ENCODE measurements around the gene TF. TPM values are rescaled to one million over a fixed set of nuclear protein-coding genes. Genes with fewer than 3 reads are reported as not detected.

TF gene
- total RNA-seq, 1 experiment from 2014 or later: 0.09 TPM

DNA sequence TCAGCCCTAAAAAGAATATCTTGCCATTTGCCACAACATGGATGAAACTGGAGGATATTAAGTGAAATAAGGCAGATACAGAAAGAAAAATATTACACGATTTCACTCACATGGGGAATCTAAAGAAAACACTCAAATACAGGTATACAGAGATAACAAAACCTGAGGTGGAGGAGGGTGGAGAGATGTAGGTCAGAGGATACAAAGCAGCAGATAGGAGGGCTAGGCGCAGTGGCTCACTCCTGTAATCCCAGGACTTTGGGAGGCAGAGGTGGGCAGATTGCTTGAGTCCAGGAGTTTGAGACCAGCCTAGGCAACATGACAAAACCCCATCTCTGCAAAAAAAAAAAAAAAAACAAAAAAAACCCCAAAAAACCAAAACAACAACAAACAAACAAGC is 36.3 kb downstream of the TF start:
- Histone ChIP-seq H4K20me1 (ENCODE audit: control insufficient read depth, insufficient read depth, insufficient read length) (no peaks in the 10 kb centered on the region), H3K23me2 (ENCODE audit: insufficient read length, low read depth, low read length, poor library complexity, severe bottlenecking) (no peaks in the 10 kb centered on the region), H3K79me2 (ENCODE audit: insufficient read depth, low read length) (no peaks in the 10 kb centered on the region), H3K56ac (ENCODE audit: insufficient read length, low read depth, low read length) (no peak overlapping the region), H2BK20ac (ENCODE audit: low read depth, low read length, poor library complexity, severe bottlenecking) (no peak overlapping the region), H2BK5ac (ENCODE audit: insufficient read length, low read length) (no peak overlapping the region), H4K8ac (replicated peaks; ENCODE audit: insufficient read length, low read depth, low read length) (no peak overlapping the region), H3T11ph (ENCODE audit: low read length) (no peak overlapping the region), H4K5ac (ENCODE audit: insufficient read length, low read depth, low read length) (no peak overlapping the region), H2AFZ (ENCODE audit: low read length) (no peak overlapping the region), H3K4me1 (ENCODE audit: insufficient read depth, low read length) (no peaks in the 10 kb centered on the region; the same call in 1 of the 2 replicates), H2BK12ac (ENCODE audit: insufficient read length, low read depth, low read length) (no peak overlapping the region), H3K4ac (ENCODE audit: low read depth, low read length) (no peak overlapping the region), H4K91ac (ENCODE audit: insufficient read length, low read depth, low read length) (no peak overlapping the region), H3K4me2 (ENCODE audit: insufficient read depth, insufficient read length, low read length) (no peak overlapping the region), H3K9ac (ENCODE audit: extremely low read depth, insufficient read length, low read length) (no peak overlapping the region), H3K79me1 (ENCODE audit: insufficient read depth, low read depth, low read length, poor library complexity, severe bottlenecking) (no peaks in the 10 kb centered on the region), H3K23ac (ENCODE audit: insufficient read length, low read depth, low read length) (no peak overlapping the region), H3K27me3 (ENCODE audit: insufficient read depth, low read length) (no peaks in the 10 kb centered on the region), H2BK15ac (ENCODE audit: low read depth, low read length) (no peak overlapping the region), H2BK120ac (ENCODE audit: low read depth, low read length, poor library complexity, severe bottlenecking) (no peak overlapping the region), H3K14ac (ENCODE audit: insufficient read depth, low read length) (no peak overlapping the region), H3K18ac (ENCODE audit: insufficient read length, low read depth, low read length) (no peak overlapping the region), H3K9me3 (ENCODE audit: control insufficient read depth, low read depth, low read length) (no peaks in the 10 kb centered on the region), H2AK5ac (ENCODE audit: insufficient read length, low read length) (no peak overlapping the region), H3K27ac (ENCODE audit: insufficient read length, low read depth, low read length) (no peak overlapping the region)
- no peak overlapping the region for H3K4me3 Mint-ChIP-seq
- H3K4me1 Mint-ChIP-seq: peaks cover 9 to 11% of the 10 kb centered on the region in 2 experiments
- TF ChIP-seq, protein P1, sequence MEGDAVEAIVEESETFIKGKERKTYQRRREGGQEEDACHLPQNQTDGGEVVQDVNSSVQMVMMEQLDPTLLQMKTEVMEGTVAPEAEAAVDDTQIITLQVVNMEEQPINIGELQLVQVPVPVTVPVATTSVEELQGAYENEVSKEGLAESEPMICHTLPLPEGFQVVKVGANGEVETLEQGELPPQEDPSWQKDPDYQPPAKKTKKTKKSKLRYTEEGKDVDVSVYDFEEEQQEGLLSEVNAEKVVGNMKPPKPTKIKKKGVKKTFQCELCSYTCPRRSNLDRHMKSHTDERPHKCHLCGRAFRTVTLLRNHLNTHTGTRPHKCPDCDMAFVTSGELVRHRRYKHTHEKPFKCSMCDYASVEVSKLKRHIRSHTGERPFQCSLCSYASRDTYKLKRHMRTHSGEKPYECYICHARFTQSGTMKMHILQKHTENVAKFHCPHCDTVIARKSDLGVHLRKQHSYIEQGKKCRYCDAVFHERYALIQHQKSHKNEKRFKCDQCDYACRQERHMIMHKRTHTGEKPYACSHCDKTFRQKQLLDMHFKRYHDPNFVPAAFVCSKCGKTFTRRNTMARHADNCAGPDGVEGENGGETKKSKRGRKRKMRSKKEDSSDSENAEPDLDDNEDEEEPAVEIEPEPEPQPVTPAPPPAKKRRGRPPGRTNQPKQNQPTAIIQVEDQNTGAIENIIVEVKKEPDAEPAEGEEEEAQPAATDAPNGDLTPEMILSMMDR (conservative IDR thresholded peaks at IDR 0.05): no peak
- WGBS (ENCODE audit: extremely low coverage, insufficient read length, low lambda C conversion rate): no CpG with 5 or more reads among the region's 2 CpGs
- no peak for DNase-seq
- no peak overlapping the region for H3K27ac Mint-ChIP-seq
- peaks cover 9% of the 10 kb centered on the region for H3K27me3 Mint-ChIP-seq (ENCODE audit: low read depth)
- peaks cover 11 to 13% of the 10 kb centered on the region in 2 experiments for H3K9me3 Mint-ChIP-seq
- H3K36me3 Mint-ChIP-seq (ENCODE audit: insufficient read depth in 1 of 3, low read depth in 3 of 3): peaks cover 0 to 4% (median 2%) of the 10 kb centered on the region in 3 experiments; a peak in 1 of 7 replicates

Measured in H9 (cell line).